Panc1 (cell line): ENCODE data around the gene HOXA11.

ENCODE experiments used
- SIN3A ChIP-seq: IDR thresholded peaks from 2 replicates; pipeline ENCODE4 v1.6.1; 2012; ENCODE audit warnings: low read depth, mild to moderate bottlenecking, low read length, moderate library complexity, borderline replicate concordance; ENCODE audit not compliant: insufficient read depth
- TCF7L2 ChIP-seq: IDR thresholded peaks from 2 replicates; pipeline ENCODE4 v1.6.1; 2011; ENCODE audit warnings: mild to moderate bottlenecking, low read depth, low read length, inconsistent platforms
- TF ChIP-seq, protein P1 (sequence below): fragments of 450-650 bp; IDR thresholded peaks from 2 replicates; pipeline ENCODE4 v1.5.1; 2017; ENCODE audit warnings: mild to moderate bottlenecking

- TF ChIP-seq, protein P1, sequence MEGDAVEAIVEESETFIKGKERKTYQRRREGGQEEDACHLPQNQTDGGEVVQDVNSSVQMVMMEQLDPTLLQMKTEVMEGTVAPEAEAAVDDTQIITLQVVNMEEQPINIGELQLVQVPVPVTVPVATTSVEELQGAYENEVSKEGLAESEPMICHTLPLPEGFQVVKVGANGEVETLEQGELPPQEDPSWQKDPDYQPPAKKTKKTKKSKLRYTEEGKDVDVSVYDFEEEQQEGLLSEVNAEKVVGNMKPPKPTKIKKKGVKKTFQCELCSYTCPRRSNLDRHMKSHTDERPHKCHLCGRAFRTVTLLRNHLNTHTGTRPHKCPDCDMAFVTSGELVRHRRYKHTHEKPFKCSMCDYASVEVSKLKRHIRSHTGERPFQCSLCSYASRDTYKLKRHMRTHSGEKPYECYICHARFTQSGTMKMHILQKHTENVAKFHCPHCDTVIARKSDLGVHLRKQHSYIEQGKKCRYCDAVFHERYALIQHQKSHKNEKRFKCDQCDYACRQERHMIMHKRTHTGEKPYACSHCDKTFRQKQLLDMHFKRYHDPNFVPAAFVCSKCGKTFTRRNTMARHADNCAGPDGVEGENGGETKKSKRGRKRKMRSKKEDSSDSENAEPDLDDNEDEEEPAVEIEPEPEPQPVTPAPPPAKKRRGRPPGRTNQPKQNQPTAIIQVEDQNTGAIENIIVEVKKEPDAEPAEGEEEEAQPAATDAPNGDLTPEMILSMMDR: no peak
- TF ChIP-seq TCF7L2 (no peak), SIN3A (no peak)
Measured at GRCh38 chr7:27138472-27138871, 46.6 kb downstream of the HOXA11 start.
